HG02884 (cell line): ENCODE results near the gene RAB12.
"Not testable (repeated sequence)": the region's sequence is repeated elsewhere in the genome, so short reads cannot be mapped to it uniquely, and the experiment has no call there.

Experiments used
- ATAC-seq: cut with Tn5 transposase; IDR thresholded peaks from one replicate; pipeline ENCODE4 v1.9.1; 2021; ENCODE audit warnings: mild to moderate bottlenecking, moderate library complexity; ENCODE audit not compliant: unreplicated experiment

The RAB12 gene

GRCh38 chr18:8608795-8609658, at the start of gene RAB12:
TSS of gene RAB12 (plus strand) at chr18:8609437. CDS start at chr18:8609440, 3 bp downstream.
- peak; percentile 58 for ATAC-seq

GRCh38 chr18:8559612-8560186, 49.5 kb upstream of the RAB12 start:
- ATAC-seq = no peak

DNA sequence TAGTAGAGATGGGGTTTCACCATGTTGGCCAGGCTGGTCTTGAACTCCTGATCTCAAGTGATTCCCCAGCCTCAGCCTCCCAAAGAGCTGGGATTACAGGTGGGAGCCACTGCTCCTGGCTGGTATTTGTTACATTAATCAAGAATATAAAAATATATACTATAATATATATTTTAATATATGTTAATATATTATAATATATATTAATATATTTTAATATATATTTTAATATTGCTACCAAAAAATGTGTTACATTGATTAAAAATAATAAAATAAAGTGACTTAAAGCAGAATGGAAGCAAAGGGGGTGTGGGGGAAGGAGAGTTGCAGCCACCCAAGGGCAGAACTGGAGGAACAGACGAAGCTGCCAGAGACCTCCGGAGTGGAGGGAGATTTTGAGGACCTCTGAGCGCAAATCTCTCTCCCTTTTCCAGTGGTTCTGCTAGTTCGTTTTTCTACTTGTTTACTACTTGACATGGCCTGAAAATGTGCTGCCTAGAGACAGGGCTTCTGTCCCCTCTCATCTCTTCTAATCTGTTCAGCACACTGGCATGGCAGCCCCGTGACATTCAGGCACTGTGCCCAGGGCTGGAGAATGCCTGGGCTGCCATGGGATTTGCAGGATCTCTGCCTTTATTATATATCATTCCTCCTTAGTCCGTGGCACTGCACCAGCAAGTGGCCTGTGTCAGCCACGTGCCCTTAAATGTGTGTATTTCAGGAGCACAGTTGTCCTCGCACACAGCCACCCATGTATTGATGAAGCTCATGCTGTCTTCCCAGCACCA, 47.9 kb upstream of the RAB12 start:
- ATAC-seq = no peak

DNA sequence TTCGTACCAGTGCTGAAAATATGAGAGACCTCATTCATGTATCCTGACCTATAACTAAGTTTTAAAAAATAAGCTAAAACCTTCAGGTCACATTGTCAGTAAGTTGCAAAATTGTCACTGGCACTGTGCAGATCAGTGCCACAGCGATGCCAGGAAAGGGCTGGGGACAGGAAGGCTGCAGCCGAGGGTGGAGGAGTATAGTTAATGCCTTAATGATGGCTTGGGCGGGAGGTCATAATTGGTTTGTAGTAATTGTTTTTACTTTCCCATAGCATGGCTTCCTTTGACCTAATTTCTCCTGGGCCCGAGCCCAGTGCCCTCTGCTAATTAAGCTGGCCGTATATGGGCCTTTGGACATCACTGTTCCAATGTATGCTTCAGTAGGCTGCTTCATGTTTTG, 47.2 kb upstream of the RAB12 start:
- no peak for ATAC-seq

GRCh38 chr18:8562919-8563318, 46.3 kb upstream of the RAB12 start:
- ATAC-seq = no peak

GRCh38 chr18:8571399-8571798, 37.8 kb upstream of the RAB12 start:
- no peak for ATAC-seq

DNA sequence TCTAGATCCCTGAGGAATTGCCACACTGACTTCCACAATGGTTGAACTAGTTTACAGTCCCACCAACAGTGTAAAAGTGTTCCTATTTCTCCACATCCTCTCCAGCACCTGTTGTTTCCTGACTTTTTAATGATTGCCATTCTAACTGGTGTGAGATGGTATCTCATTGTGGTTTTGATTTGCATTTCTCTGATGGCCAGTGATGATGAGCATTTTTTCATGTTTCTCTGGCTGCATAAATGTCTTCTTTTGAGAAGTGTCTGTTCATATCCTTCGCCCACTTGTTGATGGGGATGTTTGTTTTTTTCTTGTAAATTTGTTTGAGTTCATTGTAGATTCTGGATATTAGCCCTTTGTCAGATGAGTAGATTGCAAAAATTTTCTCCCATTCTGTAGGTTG, 35.5 kb upstream of the RAB12 start:
- ATAC-seq = not testable (repeated sequence)

DNA sequence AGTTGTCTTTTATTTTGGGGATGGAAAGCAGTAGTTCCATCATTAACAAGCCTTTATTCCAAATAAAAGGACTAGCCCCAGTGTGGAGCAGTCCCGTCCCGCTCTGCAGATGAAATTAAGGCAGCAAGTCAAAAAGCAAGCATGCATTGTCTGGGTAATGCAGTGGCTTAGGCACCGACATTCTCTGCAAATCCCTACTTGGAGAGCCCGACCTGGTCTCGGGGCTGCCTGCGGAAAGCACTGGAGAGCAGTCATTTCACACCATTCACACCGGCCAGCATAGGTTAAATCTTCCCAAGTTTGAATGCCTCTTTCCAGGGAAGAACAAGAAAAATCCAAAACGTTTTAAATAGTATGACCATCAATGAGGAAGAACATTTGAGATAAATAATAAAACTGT, 24.4 kb upstream of the RAB12 start:
- ATAC-seq = no peak

DNA sequence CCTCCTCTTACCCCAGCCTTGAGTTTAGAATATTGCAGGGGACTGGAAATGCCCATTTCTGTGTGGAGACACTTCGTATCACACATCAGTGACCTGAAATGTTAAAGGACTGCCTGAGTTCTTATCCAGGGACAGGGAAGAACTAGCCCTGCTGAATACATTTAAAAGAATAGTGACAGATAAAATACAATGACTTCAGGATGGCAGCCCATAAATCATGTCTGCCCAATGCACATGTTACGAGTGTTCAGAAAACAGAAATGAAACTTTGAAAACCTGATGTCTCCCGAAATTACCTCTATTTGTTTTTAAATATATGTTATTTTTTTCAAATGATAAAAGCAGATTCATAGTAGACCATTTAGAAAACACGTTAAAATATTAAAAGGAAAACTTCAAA, 22.3 kb upstream of the RAB12 start:
- no peak for ATAC-seq

DNA sequence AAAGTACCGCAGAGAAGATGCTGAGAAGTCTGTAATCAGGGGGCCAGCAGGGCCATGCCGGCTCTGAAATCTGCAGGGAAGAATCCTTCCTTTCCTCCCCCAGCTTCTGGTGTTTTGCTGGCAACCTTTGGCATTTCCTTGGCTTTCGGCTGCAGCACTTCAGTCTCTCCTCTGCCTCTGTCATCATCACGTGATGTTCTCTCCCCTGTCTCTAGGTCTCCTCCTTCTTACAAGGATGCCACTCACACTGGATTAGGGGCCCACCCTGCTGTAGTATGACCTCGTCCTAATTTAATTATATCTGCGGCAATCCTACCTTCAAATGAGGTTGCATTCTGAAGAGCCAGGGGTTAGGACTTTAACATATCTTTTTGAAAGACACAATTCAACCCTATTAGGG, 13.8 kb upstream of the RAB12 start:
- ATAC-seq = no peak

DNA sequence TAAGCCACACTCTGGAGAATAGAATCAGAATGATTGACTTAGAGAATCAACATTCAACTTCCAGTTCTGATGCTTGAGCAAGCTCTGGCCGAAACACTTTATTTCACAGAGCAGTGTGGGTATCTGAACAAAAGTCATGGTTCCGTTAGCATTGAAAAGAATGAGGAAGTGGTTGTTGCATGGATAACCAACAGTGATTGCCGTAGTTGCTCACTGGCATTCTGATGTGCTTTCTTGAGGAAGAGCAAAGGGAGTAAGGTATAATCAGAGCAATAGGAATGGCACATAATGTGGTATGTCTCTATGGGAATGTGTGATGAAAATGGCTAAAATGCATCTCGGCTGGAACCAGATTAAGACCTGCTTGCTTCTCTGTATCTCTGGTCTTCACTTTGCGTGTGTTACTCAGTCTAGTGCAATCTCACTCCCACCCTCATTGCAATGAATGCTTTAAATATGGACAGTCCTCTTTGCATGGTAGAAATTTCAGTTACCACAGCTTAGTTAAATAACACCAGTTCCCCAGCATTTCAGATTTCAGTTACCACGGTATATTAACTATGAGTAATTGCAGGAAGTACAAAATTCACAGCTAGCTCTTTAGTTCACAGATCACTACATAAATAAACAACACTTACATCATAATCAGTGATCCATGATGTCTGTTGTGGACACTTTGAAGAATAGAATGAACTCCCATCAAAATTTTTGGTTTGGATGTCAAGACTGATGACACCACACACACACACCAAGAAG, 7.8 kb upstream of the RAB12 start:
- peak; percentile 68 for ATAC-seq

DNA sequence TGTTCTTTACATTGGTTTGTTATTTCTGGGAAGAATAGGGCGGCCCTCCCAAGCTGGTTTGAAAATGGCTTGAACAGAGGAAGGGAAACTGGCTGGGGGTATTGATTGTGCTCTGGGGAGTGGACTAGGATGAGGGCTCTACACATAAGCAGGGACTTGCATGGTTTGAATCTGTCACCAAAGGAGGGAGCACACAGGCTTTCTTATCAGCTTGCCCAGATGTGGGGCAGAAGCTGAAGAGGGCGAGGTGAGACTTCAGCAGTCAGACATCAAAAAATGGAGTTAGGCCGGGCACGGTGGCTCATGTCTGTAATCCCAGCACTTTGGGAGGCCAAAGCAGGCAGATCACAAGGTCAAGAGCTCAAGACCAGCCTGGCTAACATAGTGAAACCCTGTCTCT, 7.2 kb upstream of the RAB12 start:
- peak; percentile 4 for ATAC-seq

DNA sequence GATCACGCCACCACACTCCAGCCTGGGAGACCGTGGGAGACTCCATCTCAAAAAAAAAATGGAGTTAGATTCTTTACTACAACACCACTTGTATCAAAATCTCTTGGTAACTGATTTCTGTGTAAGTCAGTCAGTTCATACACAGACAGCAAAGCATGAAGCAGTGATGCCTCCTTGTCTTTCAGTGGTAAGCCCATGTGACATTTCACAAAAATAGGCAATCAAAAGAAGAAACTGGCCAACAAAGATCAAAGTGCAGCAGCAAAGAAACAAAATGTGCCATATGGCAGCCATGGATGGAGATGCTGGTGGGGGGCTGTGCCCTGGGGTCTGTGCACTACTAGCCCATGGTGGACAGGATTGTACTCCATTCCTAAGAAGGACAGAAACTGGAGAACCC, 6.7 kb upstream of the RAB12 start:
- ATAC-seq = no peak

DNA sequence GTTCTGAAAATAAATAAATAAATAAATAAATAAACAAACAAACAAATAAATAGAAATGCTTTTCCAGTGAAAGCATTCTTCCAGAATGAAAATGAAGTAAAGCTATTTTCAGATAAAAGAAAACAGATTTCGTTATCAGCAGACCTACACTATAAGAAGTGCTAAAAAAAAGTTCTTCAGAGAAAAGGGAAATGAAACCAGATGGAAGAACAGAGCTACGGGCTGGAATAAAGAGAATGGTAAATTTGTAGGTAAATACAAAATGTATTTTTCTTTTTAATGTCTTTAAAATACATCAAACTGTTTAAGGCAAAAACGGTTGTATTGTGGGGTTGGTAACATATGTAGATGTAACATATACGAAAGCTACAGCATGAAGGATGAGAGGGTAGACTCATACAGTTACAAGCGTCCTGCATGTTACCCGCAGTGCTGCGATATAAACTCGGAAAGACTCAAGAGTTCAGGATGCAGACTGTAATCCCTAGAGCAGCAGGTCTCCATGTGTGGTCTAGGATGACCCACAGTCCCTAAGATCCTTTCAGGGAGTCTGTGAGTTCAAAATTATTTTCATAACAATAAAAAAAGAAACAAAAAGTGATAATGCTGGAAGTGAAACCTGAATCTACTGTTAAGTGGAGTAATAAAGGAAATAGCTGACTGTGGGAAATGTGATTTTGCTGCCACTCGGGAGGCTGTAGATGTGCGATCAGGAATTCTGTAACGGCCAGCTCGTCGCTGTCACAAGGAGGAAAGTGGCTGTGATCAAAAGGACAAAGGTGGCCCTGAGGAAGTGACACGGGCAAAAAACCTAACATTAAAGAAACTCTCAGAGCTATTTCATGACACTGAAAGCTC, 5.3 kb upstream of the RAB12 start:
- no peak for ATAC-seq

DNA sequence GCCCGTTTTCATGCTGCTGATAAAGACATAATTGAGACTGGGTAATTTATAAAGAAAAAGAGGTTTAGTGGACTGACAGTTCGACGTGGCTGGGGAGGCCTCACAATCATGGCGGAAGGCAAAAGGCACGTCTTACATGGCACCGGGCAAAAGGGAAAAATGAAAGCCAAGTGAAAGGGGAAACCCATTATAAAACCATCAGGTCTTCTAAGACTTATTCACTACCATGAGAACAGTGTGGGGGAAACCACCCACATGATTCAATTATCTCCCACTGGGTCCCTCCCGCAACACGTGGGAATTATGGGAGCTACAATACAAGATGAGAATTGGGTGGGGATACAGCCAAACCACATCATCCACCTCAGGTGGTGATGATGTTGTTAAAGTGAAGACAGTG, 3.3 kb upstream of the RAB12 start:
- ATAC-seq = no peak

- ATAC-seq = peak; percentile 42
These were observed 1.2 kb upstream of the RAB12 start for GRCh38 chr18:8607776-8608742.

DNA sequence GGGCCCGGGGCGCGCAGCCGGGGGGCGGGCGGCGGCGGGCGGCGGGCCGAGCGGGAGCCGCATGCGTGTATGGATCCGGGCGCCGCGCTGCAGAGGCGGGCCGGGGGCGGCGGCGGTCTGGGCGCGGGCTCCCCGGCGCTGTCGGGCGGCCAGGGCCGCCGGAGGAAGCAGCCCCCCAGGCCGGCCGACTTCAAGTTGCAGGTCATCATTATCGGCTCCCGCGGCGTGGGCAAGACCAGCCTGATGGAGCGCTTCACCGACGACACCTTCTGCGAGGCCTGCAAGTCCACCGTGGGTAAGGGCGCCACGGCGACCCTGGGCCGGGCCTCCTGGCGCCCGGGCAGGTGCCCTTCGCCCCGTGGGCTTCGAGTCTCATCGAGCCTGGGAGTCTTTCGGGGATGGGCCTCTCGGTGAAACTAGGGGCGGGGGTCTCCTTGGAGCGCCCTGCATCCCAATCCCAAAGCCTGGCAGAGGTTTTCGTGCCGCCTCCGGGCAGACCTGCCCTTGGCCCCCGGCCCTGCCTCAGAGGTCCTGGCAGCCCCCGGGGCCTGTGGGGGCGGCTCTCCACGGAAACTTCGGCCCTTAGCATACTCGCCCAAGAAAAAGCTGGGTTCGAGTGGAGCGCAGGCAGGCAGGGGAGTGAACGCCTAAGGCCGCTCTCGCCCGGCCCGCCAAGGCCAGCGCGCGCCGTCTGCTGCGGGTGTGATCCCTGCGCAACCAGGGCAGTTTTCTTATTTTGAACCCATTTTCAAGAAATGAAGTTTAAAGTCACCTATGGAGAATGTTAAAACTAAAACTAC, 622 bp downstream of the RAB12 start:
- ATAC-seq = peak; percentile 7

- no peak for ATAC-seq
These were observed 1.2 kb downstream of the RAB12 start for GRCh38 chr18:8610459-8610851.
